HG02870 (cell line): ENCODE data around the gene TLE1.
"Not testable (repeated sequence)": the region's sequence is repeated elsewhere in the genome, so short reads cannot be mapped to it uniquely, and the experiment has no call there.

Experiments
- ATAC-seq: cut with Tn5 transposase; IDR thresholded peaks from one replicate; pipeline ENCODE4 v1.9.1; 2021; ENCODE audit warnings: mild to moderate bottlenecking, moderate library complexity; ENCODE audit not compliant: unreplicated experiment

The TLE1 gene

GRCh38 chr9:81653240-81653639 lies 36.1 kb downstream of the TLE1 start:
- no peak for ATAC-seq

- no peak for ATAC-seq
These were observed 37.2 kb downstream of the TLE1 start for GRCh38 chr9:81652058-81652687.

- no peak for ATAC-seq
These were observed 38.5 kb downstream of the TLE1 start for GRCh38 chr9:81650586-81651515.

GRCh38 chr9:81649475-81650240 lies 39.7 kb downstream of the TLE1 start:
- no peak for ATAC-seq

- no peak for ATAC-seq
These were observed 40.5 kb downstream of the TLE1 start for GRCh38 chr9:81648891-81649290.

GRCh38 chr9:81646337-81646736 lies 43.0 kb downstream of the TLE1 start:
- no peak for ATAC-seq

- not testable (repeated sequence) for ATAC-seq
These were observed 44.8 kb downstream of the TLE1 start for GRCh38 chr9:81644513-81644912.

- ATAC-seq: no peak
These were observed 52.1 kb downstream of the TLE1 start for GRCh38 chr9:81637276-81637675.

GRCh38 chr9:81636255-81636599 lies 53.1 kb downstream of the TLE1 start:
- ATAC-seq: no peak

- ATAC-seq: no peak
These were observed 53.7 kb downstream of the TLE1 start for GRCh38 chr9:81635521-81636254.

- no peak for ATAC-seq
These were observed 54.3 kb downstream of the TLE1 start for GRCh38 chr9:81634915-81635516.

- ATAC-seq: no peak
These were observed 55.1 kb downstream of the TLE1 start for GRCh38 chr9:81633952-81634854.

- ATAC-seq: no peak
These were observed 56.7 kb downstream of the TLE1 start for GRCh38 chr9:81632599-81632998.

- ATAC-seq: no peak
These were observed 58.1 kb downstream of the TLE1 start for GRCh38 chr9:81631218-81631745.

GRCh38 chr9:81629440-81629839 lies 59.9 kb downstream of the TLE1 start:
- ATAC-seq: no peak

GRCh38 chr9:81628897-81629296 lies 60.5 kb downstream of the TLE1 start:
- ATAC-seq: no peak

- no peak for ATAC-seq
These were observed 61.9 kb downstream of the TLE1 start for GRCh38 chr9:81627481-81627880.

GRCh38 chr9:81626511-81626910 lies 62.8 kb downstream of the TLE1 start:
- no peak for ATAC-seq

GRCh38 chr9:81625969-81626368 lies 63.4 kb downstream of the TLE1 start:
- ATAC-seq: no peak
